ENCODE results near the gene CXCR5. TPM values are rescaled to one million over a fixed set of nuclear protein-coding genes. Genes with fewer than 3 reads are reported as not detected.

CXCR5 gene
- total RNA-seq, 4 donors from 2014 or later: 2.5 to 4.1 TPM; not detected in 2

DNA sequence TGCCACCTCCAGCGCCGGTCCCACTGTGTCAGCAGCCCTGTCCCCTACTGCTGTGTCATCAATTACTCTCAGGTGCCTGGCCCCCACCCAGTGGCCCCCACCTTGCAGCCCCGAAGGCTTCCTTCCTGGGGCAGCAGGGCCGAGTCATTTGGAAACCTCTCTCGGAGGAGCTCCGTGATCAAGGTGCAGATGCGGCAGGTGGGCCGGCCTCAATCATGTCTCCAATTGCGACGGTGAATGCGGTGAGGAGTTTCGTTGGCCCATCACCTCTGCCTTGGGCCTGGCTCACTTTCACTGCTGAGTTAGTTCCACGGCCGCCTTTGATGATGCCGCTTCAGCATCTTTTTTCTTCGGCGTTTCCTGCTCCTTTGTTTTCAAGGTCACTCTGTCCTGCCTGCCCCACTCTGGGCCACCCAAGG is 11.3 kb upstream of the CXCR5 start:
- no peaks in the 10 kb centered on the region for H3K27me3 ChIP-seq
- in situ Hi-C loops (cut with MboI; ENCODE audit: low pct_ligation_motif_present in 1 of 4, low pct_unique_long_range_greater_than_20kb in 1 of 4, low sequenced_read_pairs in 3 of 4) (no loop called here), intact Hi-C loops (cut with DNase I; ENCODE audit: low total_unique reads) (no loop called here)
- no peak overlapping the region for H3K27ac ChIP-seq
- H3K4me1 ChIP-seq: peaks cover 7 to 14% (median 8%) of the 10 kb centered on the region in 4 donors
- peak; percentile 43 for DNase-seq
- no peak overlapping the region for H3K4me3 ChIP-seq
- H3K9me3 ChIP-seq: no peaks in the 10 kb centered on the region
- WGBS, 2 donors (ENCODE audit: low coverage in 1 of 2): 82 to 92% methylated on average over 5 to 16 of the region's 17 CpGs
- H3K36me3 ChIP-seq: no peaks in the 10 kb centered on the region
- TF ChIP-seq POLR2AphosphoS5 (IDR thresholded peaks at IDR 0.05) (no peak), EP300 (IDR thresholded peaks at IDR 0.05; ENCODE audit: low read depth) (no peak), POLR2A (IDR thresholded peaks at IDR 0.05) (no peak)
- TF ChIP-seq, protein P1, sequence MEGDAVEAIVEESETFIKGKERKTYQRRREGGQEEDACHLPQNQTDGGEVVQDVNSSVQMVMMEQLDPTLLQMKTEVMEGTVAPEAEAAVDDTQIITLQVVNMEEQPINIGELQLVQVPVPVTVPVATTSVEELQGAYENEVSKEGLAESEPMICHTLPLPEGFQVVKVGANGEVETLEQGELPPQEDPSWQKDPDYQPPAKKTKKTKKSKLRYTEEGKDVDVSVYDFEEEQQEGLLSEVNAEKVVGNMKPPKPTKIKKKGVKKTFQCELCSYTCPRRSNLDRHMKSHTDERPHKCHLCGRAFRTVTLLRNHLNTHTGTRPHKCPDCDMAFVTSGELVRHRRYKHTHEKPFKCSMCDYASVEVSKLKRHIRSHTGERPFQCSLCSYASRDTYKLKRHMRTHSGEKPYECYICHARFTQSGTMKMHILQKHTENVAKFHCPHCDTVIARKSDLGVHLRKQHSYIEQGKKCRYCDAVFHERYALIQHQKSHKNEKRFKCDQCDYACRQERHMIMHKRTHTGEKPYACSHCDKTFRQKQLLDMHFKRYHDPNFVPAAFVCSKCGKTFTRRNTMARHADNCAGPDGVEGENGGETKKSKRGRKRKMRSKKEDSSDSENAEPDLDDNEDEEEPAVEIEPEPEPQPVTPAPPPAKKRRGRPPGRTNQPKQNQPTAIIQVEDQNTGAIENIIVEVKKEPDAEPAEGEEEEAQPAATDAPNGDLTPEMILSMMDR (IDR thresholded peaks at IDR 0.05): no peak

DNA sequence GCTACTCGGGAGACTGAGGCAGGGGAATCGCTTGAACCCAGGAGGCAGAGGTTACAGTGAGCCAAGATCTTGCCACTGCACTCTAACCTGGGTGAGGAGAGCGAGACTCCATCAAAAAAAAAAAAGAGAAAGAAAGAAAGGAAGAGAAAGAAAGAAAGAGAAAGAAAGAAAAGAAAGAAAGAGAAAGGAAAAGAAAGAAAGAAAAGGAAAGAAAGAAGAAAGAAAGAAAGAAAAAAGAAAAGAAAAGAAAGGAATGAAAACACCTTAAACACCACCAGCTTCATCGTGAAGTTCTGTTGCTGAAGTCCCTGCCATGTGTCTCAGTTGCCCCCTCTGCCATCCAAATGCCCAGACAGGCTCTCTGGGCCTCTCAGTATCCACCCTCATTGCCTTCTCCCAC is 9.9 kb upstream of the CXCR5 start:
- 85 to 91% methylated on average over 4 of the region's 4 CpGs for WGBS, 2 donors (ENCODE audit: low coverage in 1 of 2)
- Histone ChIP-seq H3K27ac (no peak overlapping the region), H3K36me3 (no peaks in the 10 kb centered on the region), H3K9me3 (no peaks in the 10 kb centered on the region), H3K27me3 (no peaks in the 10 kb centered on the region), H3K4me1 (peaks cover 7 to 14% (median 8%) of the 10 kb centered on the region in 4 donors), H3K4me3 (no peak overlapping the region)
- no peak for TF ChIP-seq POLR2A (IDR thresholded peaks at IDR 0.05)
- no peak for TF ChIP-seq POLR2AphosphoS5 (IDR thresholded peaks at IDR 0.05)
- no peak for TF ChIP-seq EP300 (IDR thresholded peaks at IDR 0.05; ENCODE audit: low read depth)
- TF ChIP-seq, protein P1 (IDR thresholded peaks at IDR 0.05): no peak
- intact Hi-C loops (cut with DNase I; ENCODE audit: low total_unique reads): no loop called here
- DNase-seq: no peak
- in situ Hi-C loops (cut with MboI; ENCODE audit: low pct_ligation_motif_present in 1 of 4, low pct_unique_long_range_greater_than_20kb in 1 of 4, low sequenced_read_pairs in 3 of 4): no loop called here

- WGBS, 2 donors (ENCODE audit: low coverage in 1 of 2): 72% methylated on average over 9 of the region's 10 CpGs; no CpG with 5 or more reads in 1 of the 2 donors
- no peaks in the 10 kb centered on the region for H3K4me1 ChIP-seq
- H3K27me3 ChIP-seq: no peaks in the 10 kb centered on the region
- no peak for DNase-seq
- intact Hi-C loops (cut with DNase I; ENCODE audit: low total_unique reads) (no loop called here), in situ Hi-C loops (cut with MboI; ENCODE audit: low pct_ligation_motif_present in 1 of 4, low pct_unique_long_range_greater_than_20kb in 1 of 4, low sequenced_read_pairs in 3 of 4) (no loop called here)
- H3K9me3 ChIP-seq: no peaks in the 10 kb centered on the region
- H3K36me3 ChIP-seq: no peaks in the 10 kb centered on the region
- H3K27ac ChIP-seq: peak overlapping the region in 3 of 4 donors; percentile 4 to 22 (median 7)
- TF ChIP-seq, protein P1 (IDR thresholded peaks at IDR 0.05): no peak
- TF ChIP-seq EP300 (IDR thresholded peaks at IDR 0.05; ENCODE audit: low read depth): no peak
- TF ChIP-seq POLR2A (IDR thresholded peaks at IDR 0.05): no peak
- no peak for TF ChIP-seq POLR2AphosphoS5 (IDR thresholded peaks at IDR 0.05)
- no peak overlapping the region for H3K4me3 ChIP-seq
Measured at GRCh38 chr11:118876286-118876685, 7.4 kb upstream of the CXCR5 start.

DNA sequence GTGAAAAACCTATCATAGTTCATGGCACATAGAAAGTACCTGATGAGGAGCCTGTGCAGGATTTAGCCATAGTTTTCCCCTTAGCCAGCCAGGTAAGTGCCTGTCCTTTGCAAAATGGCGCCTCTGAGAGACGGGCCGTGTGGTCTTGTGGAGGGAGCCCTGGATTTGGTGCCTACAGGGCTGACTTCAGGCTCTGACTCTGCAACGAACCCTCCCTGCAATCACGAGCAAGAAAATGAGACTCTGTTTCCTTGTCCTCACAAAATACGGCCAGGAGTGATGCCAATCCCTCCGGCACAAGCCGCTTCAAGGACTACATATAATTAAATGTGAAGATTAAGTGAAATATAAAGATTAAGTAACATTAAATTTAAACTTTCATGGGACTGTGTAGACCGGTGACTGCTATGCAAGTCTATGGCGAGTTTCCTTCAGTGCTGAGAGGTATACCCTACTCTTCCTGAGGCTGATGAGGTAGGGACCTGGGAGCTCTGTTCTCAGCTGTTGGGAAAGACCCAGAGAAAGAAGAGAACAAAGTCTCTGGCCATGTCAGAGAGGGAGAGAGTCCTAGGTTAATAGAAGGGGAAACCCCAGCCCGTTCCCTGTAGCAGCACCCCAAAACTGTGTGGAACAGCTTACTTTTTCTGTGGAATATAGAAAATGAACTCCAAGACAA is 6.1 kb upstream of the CXCR5 start:
- DNase-seq: no peak
- Histone ChIP-seq H3K9me3 (no peaks in the 10 kb centered on the region), H3K4me1 (no peaks in the 10 kb centered on the region), H3K27ac (peak overlapping the region in 2 of 4 donors; percentile 19 to 37), H3K4me3 (no peak overlapping the region), H3K27me3 (no peaks in the 10 kb centered on the region), H3K36me3 (no peaks in the 10 kb centered on the region)
- WGBS, 2 donors (ENCODE audit: low coverage in 1 of 2): 83 to 86% methylated on average over 6 to 11 of the region's 11 CpGs
- TF ChIP-seq POLR2AphosphoS5 (IDR thresholded peaks at IDR 0.05) (no peak), EP300 (IDR thresholded peaks at IDR 0.05; ENCODE audit: low read depth) (no peak), POLR2A (IDR thresholded peaks at IDR 0.05) (no peak)
- TF ChIP-seq, protein P1 (IDR thresholded peaks at IDR 0.05): no peak
- intact Hi-C loops (cut with DNase I; ENCODE audit: low total_unique reads) (no loop called here), in situ Hi-C loops (cut with MboI; ENCODE audit: low pct_ligation_motif_present in 1 of 4, low pct_unique_long_range_greater_than_20kb in 1 of 4, low sequenced_read_pairs in 3 of 4) (no loop called here)
